22Rv1 (cell line): ENCODE results near the gene C9orf43.

Experiments used
- CTCF ChIP-seq: fragments of 450-650 bp; IDR thresholded peaks from 2 replicates; pipeline ENCODE4 v1.5.1; 2017; ENCODE audit warnings: mild to moderate bottlenecking
- ZFX ChIP-seq: fragments of 450-650 bp; IDR thresholded peaks from 2 replicates; pipeline ENCODE4 v1.6.1; 2017; ENCODE audit warnings: antibody characterized with exemption, borderline replicate concordance

GRCh38 chr9:113479174-113479621, 68.7 kb downstream of the C9orf43 start:
- TF ChIP-seq CTCF = no peak
- TF ChIP-seq ZFX = no peak
